GM21576 (cell line): Measurements from ENCODE around the gene TSGA10IP.

Experiments used
- ATAC-seq: cut with Tn5 transposase; IDR thresholded peaks from one replicate; pipeline ENCODE4 v1.9.1; 2021; ENCODE audit warnings: mild to moderate bottlenecking, moderate library complexity; ENCODE audit not compliant: unreplicated experiment

The TSGA10IP gene

DNA sequence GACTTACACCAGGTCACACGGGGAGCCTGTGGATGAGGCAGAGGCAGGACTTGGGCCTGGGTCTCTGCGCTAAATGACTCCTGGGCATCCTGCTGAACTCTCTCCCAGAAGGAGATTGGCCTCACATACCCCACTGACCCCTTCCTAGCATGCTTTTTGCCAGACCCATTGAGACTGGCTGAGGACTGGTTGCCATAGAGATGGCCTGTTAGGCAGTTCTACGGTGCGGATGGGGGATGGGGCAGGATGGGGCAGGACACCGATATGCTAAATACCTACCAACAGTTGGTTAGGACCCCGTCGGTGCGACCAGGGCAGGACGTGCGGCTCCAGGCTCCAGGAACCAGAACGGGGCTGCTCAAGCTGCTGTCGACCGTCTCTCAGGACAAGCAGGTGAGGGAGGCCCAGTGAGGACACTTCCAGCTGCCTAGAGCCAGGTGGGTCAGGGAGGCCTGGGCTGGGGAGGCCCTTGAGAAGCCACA is at the start of gene TSGA10IP:
TSGA10IP (plus strand) TSS at position 51 of the 482 bp plus-strand sequence; CDS start at position 247, 196 bp downstream.
- no peak for ATAC-seq

DNA sequence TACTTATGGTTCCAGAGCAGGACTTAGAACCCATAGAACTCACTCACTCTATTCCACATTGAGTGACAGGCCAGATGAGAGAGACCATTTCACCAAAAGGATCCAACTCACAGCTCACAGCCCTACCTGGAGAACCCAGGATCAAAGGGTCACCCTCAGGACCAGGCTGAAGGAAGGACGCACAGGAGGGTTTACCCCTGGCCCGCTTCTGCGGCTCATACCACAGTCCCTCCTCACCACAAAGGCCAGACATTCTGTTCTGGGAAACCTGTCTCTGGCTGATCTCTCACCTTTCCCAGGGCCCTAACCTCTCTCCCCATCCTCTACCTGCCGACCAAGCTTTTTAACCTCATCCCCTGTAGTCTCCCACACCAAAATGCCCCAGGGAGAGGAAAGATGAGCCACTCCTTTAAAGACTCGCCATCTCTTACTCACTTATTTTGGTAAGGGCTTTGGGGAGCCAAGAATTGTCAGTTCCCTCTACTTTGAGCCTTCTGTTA is 49.7 kb upstream of the TSGA10IP start:
- ATAC-seq, result no peak

DNA sequence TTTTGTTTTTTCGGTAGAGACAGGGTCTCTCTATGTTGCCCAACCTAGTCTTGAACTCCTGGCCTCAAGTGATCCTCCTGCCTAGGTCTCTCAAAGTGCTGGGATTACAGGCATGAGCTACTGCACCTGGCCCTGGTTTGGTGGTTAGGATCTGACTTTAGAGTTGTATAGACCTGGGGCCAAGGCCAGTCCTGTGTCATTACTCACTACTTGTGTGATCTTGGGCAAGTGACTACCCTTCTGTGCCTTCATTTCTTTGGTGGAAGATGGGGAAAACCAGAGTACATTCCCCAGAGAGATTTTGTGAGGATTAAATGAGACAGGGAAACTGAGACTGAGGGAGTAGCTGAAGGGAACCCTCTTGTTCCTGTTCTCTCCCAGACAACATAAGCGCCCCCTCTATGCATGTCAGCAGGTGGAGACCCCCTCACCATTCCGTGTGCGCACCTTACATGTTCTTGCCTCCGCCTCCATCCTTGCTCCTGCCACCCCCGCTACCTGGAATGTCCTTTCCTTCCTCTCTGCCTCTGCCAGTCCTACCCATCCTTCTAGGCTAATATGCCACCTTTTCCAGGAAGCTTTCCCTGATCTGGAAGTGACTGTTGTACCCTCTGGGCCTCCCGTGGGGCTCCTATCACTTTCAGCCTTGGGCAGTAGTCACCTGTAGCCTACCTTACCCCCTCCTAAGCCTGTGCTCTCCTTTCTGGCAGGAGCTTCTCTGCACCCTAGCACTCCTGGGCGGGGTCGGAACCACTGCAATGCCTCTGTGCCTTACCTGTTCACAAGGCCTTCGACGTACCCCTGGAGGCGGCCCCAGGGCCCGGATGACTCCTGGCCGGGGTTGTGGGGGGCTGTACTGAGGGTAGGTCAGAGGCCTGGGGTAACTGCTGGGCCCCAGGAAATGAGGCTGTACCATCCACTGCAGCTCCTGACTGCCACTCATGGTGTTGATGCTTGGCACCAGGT is 49.0 kb upstream of the TSGA10IP start:
- no peak for ATAC-seq

DNA sequence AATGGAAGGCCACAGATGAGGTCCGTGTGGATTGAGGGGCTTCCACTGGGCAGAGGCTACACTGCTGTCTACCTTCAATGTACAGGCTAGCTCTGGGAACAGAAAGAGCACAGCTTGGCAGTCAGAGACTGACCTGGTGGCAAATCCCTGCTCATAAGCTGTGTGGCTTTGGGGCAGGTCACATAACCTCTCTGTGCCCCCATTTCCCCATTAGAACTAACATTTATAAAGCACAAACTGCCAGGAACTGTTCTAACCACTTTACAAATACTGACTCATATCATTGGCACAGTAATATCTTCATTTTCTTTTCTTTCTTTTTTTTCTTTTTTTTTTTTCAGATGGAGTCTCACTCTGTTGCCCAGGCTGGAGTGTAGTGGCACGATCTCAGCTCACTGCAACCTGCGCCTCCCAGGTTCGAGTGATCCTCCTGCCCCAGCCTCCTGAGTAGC is 48.2 kb upstream of the TSGA10IP start:
- ATAC-seq, result no peak

DNA sequence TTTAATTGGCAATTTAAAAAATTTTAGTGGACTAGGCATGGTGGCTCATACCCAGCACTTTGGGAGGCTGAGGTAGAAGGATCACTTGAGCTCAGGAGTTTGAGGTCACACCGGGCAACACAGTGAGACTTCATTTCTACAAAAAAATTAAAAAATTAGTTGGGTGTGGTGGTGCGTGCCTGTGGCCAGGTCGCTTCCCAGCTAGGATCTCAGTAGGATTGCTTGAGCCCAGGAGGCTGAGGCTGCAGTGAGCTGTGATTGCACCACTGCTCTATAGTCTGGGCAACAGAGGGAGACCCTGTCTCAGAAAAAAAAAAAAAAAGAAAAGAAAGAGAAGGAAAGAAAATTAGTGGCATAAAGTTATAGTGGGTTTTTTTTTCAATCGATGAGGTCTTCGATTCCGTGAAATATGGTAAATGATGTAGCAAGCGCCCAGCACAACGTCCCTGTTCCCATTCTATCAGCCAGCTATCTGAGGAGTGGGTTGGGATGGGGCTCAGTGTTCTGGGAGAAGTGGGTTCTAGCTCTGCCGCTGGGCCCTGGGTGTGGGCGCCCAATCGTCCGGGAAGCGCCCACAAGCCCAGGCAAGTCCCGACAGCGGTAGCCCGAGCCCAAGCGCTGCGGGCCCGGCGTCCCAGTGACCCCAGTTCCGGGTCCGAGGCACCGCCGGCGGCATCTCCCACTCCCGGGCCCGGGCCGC is 46.5 kb upstream of the TSGA10IP start:
- ATAC-seq, result no peak

DNA sequence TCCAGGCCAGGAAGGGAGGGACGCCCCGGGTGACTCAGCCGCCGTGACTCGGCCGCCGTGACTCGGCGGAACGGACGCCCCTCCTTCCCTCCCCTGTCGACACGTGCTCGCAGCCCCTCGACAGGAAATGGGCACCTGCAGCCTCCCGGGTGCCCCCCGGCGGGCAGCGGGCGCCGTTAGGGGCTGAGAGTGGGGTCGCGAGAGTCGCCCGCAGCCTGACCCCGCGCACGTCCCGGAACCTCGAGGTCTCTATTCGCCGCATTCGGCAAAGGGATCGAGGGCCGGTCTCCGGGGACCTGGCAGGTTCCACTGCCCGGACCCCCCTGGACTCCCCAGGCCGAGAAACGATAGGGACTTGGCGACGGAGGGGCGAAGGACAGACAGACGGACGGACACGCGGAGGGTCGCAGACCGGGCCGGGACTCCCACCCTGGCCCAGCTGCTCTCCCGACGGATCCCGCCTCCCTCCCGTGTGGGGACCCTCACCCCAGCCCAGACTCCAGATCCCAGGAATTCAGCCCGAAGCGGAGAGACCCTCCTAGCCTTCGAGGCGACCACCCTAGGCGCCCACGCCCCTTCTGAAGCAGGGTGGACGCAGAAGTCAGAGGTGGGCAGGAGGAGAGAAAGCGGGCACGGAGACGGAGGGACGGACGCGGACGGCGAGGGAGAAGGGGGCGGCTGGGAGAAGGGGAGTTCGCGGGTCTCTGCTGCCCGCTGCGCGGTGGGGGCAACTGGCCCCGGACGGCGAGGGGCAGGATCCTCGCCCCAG is 45.7 kb upstream of the TSGA10IP start:
- ATAC-seq, result peak; percentile 5

DNA sequence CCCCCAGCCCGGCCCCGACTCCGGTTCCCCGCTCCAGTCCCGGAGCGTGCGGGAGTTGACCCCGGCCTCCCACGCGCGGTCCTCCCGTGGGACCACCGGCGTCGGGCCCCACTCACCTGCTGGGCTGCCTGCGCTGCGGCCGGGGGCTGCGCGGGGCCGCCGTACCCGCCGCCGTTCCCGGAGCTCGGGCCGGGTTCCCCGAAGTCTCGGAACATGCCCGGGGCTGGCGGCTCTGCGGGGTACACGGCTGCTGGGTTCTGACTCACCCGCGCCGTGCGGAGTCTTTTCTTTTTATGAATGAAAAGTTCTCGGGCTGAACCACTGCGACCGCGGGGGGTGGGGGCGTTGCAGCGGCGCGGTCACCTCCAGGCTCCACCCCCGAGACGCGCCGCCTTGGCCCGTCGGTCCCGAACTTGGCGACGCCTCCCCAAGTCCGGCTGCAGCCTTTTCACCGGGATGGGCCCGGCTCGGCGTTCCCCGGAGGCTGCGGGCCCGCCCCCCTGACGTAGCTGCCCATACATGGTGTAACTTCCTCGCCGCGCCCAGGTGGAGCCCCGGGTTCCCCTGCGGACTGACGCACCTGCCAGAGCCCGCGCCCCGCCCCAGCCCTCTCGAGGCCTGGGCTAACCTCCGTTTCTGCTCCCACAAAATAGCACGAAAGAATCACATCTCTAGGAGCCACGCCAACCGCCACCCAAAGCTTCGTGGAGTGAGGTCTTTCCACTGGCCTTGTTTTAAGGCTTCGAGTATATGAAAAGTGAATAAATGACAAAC is 45.0 kb upstream of the TSGA10IP start, which contains the start of gene FOSL1:
FOSL1 (minus strand) TSS at position 264 of the 774 bp plus-strand sequence; CDS start at position 215, 49 bp downstream.
- ATAC-seq, result peak; percentile 75

DNA sequence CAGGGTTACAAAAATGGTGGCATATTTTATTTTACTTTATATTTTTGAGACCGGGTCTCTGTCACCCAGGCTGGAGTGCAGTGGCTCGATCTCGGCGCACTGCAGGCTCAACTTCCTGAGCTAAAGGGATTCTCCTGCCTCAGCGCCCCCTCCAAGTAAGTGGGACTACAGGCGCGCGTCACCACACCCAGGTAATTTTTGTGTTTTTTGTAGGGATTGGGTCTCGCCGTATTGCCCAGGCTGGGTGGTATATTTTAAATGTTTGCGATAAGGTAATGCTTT is 44.4 kb upstream of the TSGA10IP start:
- ATAC-seq, result no peak

DNA sequence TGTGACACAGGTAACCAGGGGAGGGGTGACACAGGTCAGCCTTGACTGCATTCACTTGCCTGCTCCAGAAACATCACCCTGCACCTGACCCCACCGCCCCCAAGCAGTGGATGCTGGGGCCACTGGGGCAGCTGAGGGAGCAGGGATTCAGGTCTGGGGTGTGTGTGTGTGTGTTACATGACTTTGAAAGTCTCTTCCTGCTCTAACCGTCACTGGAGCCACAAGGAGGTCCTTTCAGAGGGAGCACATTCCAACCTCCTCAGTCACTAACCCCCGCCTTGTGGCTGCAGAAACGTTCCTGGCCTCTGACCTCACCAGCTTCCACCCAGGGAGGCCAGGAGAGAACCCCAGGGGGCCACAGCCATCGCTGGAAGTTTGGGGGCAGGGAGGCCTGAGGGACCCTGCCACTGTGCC is 42.2 kb upstream of the TSGA10IP start:
- no peak for ATAC-seq

DNA sequence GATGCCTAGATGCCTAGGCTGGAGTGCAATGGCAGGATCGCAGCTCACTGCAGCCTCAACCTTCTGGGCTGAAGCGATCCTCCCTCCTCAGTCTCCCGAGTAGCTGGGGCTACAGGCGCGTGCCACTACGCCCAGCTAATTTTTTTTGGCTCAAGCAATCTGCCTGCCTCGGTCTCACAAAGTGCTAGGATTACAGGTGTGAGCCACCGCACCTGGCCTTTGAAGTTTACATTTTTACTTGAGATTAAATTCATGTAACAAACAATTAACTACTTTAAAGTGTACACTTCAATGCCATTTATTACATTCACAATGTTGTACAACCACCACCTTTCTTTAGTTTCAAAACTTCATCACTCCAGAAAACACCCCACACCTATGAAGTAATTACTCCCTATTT is 41.6 kb upstream of the TSGA10IP start:
- ATAC-seq, result no peak

DNA sequence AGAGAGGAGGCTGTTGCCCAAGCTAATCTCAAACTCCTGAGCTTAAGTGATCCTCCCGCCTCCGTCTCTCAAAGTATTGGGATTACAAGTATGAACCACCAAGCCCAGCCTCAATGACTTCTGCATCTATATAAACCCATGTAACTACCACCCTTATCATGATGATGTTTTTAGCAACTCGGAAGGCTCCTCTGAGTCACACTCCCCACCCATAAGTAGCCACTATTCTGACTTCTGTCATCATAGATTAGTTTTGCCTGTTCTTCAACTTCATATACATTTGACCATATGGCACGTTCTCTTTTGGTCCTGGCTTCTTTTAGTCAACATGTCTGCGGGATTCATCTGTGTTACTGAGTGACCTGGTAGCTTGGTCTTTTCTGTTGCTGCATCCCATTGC is 38.7 kb upstream of the TSGA10IP start:
- ATAC-seq, result no peak

DNA sequence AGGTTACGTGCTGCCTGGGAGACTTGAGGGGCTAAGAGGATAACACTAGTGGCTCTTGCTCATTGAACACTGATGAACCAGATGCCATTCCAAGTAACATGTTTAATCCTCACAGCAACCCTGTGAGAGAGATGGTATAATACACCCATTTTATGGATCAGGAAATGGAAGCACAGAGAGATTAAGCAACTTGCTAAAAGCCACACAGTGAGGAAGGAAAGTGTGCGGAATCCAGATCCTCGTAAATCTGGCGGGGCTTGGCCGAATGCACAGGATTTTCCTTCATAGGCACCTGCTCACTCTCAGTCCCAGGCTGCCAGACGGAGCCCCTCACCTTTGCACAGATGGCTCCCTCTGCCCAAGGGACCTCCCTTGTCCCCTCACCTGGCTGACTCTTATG is 37.4 kb upstream of the TSGA10IP start:
- ATAC-seq, result no peak

DNA sequence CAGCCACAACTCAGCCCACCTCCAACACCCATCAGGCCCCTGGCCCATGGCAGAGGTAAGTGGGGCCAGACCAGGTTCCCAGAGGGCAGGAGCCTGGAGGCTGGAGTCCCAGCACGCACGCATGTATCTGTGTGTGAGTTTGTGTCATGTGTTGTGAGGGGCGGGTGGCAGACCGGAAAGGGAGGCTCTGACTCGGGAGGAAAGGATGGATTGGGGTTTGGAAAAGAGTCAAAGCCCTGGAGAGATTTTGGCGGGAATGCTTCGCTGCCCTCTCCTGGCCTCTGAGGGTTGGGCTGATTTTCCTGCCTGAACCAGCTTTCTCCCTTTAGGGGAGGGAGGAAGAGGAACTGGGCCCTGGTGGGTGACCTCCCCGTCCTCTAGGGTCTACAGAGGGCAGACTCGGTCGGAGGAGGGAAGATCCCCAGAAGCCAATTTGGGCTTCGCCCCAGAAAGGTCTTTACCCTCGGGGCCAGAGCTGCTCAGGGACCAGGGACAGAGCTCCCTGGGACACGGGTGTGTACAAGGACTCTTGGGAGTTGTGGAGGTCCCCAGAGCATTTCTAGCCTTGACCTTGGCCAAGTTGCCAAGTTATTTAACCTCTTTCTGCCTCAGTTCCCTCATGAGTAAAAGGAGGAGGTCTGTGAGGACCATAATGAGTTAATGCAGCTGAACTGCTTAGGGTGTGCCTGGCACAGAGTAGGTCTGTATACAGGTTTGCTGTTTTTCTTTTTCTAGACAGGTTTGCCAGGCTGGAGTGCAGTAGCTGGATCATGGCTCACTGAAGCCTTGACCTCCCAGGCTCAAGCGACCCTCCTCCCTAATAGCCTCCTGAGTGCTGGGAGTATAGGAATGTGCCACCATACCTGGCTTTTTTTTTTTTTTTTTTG is 33.4 kb upstream of the TSGA10IP start:
- ATAC-seq, result no peak

DNA sequence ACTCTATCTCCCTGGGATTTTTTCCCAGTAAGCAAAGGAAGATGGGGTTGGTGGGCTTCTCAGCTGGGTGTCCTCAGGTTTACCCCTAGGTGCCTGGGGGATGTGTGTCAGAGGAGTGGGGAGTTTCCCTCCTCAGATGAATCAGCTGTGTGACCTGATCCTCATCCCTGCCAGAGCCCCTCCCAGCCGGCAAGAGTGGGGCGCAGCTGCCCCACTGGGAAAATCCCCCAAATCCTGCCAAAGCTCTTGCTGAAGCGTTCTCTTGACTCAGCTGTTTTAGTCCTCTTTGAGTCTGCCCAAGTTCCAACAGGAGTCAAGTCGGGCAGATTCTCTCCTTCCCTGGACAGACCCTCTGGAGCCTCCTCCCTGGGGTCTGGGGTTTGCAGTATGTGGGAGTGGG is 32.4 kb upstream of the TSGA10IP start:
- ATAC-seq, result no peak

DNA sequence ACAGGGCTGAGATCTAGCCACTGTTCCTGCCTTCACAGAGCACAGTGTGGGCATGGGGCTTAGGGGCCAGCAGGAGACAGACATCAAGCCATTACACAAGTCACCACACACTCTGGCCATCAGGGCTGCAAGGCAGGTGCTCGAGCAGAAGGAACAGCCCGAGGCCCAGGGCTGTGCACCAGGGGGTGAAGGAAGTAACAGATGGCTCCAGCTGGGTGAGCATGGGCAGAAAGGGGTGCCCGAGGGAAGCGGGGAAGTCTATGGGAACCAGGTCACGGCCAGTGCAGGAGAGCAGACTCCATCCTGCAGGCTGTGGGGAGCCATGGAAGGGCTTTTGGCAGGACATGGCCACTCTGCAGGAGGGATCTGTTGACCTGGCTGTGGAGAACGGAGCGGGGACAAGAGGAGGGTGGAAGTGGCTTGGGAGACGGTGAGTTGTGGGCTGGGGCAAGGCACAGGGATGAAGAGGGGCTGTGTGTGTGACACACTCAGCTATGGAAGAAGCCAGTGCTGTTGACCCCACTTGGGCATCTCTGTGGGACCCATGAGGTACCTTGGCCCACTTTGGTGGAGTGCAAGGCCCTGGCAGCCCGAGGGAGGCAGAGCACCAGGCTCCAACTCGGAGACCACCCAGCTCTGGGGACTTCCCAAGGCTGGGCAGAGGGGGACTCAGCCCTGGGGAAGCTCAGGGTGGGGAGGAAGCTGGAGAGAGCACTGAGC is 30.0 kb upstream of the TSGA10IP start:
- ATAC-seq, result no peak

DNA sequence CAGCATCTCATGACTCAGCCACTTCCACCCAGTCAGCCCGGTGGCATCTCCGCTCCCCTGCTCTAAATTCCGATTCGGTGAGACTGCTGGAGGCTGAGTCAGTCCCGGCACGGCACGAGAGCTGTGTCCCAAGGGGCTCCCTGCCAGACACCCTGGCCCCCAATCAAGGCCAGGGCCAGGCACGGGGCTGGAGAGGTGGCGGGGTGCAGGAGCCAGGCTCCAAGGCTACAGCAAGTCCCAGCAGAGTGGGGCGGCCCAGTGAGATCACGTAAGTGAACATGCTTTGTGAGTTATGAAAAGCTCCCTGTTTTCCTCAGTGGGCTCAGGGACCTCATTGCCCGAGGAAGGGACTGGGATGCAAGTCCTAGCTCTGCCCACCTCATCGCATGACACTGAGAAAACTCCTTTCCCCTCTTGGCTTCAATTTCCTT is 29.4 kb upstream of the TSGA10IP start:
- no peak for ATAC-seq

DNA sequence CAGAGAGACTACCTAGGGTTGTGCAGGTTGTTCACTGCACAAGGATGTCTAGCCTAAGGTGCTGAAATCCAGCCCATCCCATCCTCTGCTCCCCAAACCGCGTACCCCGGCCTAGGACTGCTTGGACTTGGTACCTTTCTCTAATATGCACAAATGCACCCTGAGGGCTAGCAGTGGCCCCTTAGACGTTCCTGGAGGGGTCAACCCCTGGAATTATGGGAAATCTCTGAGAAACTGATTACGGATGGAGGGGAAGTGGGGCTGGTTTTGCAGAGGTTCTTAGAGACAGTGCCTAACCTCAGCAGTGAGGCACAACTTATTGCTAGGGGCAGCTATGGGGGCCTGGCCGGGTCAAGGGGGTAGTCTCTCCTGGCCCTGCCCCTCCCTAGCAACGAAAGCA is 28.9 kb upstream of the TSGA10IP start:
- no peak for ATAC-seq

DNA sequence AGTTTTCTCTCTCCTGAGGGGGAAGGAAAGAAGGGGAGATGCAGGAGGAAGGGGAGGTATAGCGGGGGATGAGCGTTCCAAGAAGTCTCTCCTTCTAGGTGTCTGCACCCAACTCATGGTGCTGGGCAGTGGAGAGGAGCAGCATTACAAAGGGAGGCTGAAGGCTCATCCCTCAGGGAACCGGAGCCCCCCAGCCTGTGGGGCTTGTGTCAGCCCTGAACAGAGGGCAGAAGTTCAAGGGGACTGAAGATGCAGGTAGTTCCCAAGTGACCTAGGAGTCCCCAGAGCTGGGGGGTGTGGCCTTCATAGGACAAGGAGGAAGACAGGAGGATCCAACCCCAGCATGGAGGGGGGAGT is 28.2 kb upstream of the TSGA10IP start:
- no peak for ATAC-seq
